ENCODE data around the gene CD14. TPM values are rescaled to one million over a fixed set of nuclear protein-coding genes. Genes with fewer than 3 reads are reported as not detected.

CD14 gene
- total RNA-seq, 1 experiment from 2014 or later: 0.42 TPM

DNA sequence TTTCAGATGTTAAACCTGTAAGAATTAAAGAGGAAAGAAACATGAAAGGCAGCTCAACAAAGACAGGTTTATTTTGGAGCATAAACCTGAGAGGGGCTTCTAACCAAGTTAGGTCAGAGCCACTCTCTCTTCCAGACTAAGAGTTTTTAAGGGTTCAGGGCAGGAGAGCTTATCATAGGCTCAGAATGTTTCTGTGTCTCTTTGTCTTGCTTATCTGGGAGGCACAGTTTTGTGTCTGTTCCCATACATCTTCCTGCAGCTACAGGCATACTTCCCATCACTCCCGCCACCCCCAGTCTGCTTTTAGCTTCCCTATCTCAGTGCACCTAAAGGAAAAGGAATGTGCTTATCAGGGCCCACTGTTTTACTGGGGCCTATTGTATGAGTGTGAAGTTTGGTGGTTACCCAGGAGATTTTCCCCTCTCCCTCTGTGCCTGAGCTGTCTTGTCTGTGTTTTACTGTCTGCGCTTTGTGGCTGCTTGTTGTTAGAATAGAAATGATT is 21.9 kb downstream of the CD14 start:
- Histone ChIP-seq H3K27me3 (ENCODE audit: insufficient read depth, low read length) (no peaks in the 10 kb centered on the region), H3K27ac (ENCODE audit: low read depth, low read length) (no peak overlapping the region), H3K9me2 (ENCODE audit: insufficient read depth) (no peaks in the 10 kb centered on the region), H3K9me3 (ENCODE audit: control insufficient read depth in 1 of 2, insufficient read depth in 1 of 2, low read depth in 1 of 2, low read length in 2 of 2) (no peaks in the 10 kb centered on the region), H3K9ac (ENCODE audit: low read length) (no peak overlapping the region), H3K4me1 (ENCODE audit: control insufficient read depth in 1 of 2, insufficient read depth in 2 of 2, low read length in 2 of 2) (no peaks in the 10 kb centered on the region), H4K20me1 (ENCODE audit: insufficient read depth) (no peaks in the 10 kb centered on the region), H3K4me3 (replicated peaks in 1 of 2; ENCODE audit: low read depth in 1 of 2, low read length in 2 of 2) (no peak overlapping the region), H3K79me2 (ENCODE audit: insufficient read depth, low read length) (no peaks in the 10 kb centered on the region), H3K36me3 (ENCODE audit: control insufficient read depth in 1 of 2, insufficient read depth in 2 of 2, low read length in 2 of 2) (no peaks in the 10 kb centered on the region), H3K4me2 (ENCODE audit: low read length) (no peak overlapping the region), H2AFZ (ENCODE audit: low read depth, low read length, poor library complexity, severe bottlenecking) (no peak overlapping the region)
- RAD21 ChIA-PET (ENCODE audit: low non-redundant PET in 1 of 2, low total read pairs in 2 of 2, uncharacterized antibody in 2 of 2, unreplicated experiment in 2 of 2): no interaction called here
- CTCF ChIA-PET: no interaction called here
- BruUV-seq (replicated peaks): no TSS peak
- no peak for TF ChIP-seq ZBTB33 (IDR thresholded peaks at IDR 0.05; ENCODE audit: extremely low read depth, insufficient replicate concordance, low read length)
- TF ChIP-seq RAD21 (IDR thresholded peaks at IDR 0.05; ENCODE audit: low read depth): no peak
- TF ChIP-seq REST (IDR thresholded peaks at IDR 0.05; ENCODE audit: low read depth): no peak
- TF ChIP-seq ATF3 (IDR thresholded peaks at IDR 0.05): no peak
- no peak for TF ChIP-seq EZH2 (IDR thresholded peaks at IDR 0.05)
- TF ChIP-seq SP1 (IDR thresholded peaks at IDR 0.05; ENCODE audit: low read depth): no peak
- TF ChIP-seq EZH2phosphoT487 (IDR thresholded peaks at IDR 0.05; ENCODE audit: borderline replicate concordance): no peak
- TF ChIP-seq ELF1 (IDR thresholded peaks at IDR 0.05; ENCODE audit: borderline replicate concordance, low read depth): no peak
- no peak for TF ChIP-seq ZNF274 (IDR thresholded peaks at IDR 0.05; ENCODE audit: low read depth, low read length)
- TF ChIP-seq FOSL1 (IDR thresholded peaks at IDR 0.05; ENCODE audit: low read depth): no peak
- TF ChIP-seq POLR2AphosphoS5 (IDR thresholded peaks at IDR 0.05; ENCODE audit: low read depth, low read length): no peak
- no peak for TF ChIP-seq YY1 (IDR thresholded peaks at IDR 0.05; ENCODE audit: extremely low read depth, insufficient replicate concordance, low read depth, low read length)
- no peak for TF ChIP-seq MAX (IDR thresholded peaks at IDR 0.05)
- TF ChIP-seq TCF7L2 (IDR thresholded peaks at IDR 0.05; ENCODE audit: borderline replicate concordance, extremely low read depth, insufficient read depth, insufficient read length): no peak
- TF ChIP-seq EGR1 (IDR thresholded peaks at IDR 0.05; ENCODE audit: low read depth): no peak
- TF ChIP-seq POLR2A (IDR thresholded peaks at IDR 0.05; ENCODE audit: borderline replicate concordance, extremely low read depth, insufficient read depth, insufficient read length): no peak
- no peak for TF ChIP-seq CEBPB (IDR thresholded peaks at IDR 0.05; ENCODE audit: low read depth)
- no peak for TF ChIP-seq ZFX (IDR thresholded peaks at IDR 0.05)
- TF ChIP-seq JUND (IDR thresholded peaks at IDR 0.05): no peak
- no peak for TF ChIP-seq SIN3A (IDR thresholded peaks at IDR 0.05; ENCODE audit: low read depth)
- POLR2A ChIA-PET: no interaction called here
- no peak for ATAC-seq
- no peak for DNase-seq (ENCODE audit: low read depth, low spot score)
- intact Hi-C loops (cut with micrococcal nuclease): no loop called here
